ENCODE measurements around the gene FARS2.

Gene FARS2

GRCh38 chr6:5726976-5727718 is 465.8 kb downstream of the FARS2 start:
- in situ Hi-C loops (cut with HindIII; ENCODE audit: low sequenced_read_pairs), result no loop called here
- peak; percentile 55 for DNase-seq (ENCODE audit: low read depth, low spot score)
- TF ChIP-seq CTCF (IDR thresholded peaks at IDR 0.05; ENCODE audit: low read depth, low read length), result no peak
- no peak overlapping the region for H3K4me3 ChIP-seq (ENCODE audit: low read depth, low read length)

- DNase-seq (ENCODE audit: low read depth, low spot score), result no peak
- in situ Hi-C loops (cut with HindIII; ENCODE audit: low sequenced_read_pairs), result no loop called here
- H3K4me3 ChIP-seq (ENCODE audit: low read depth, low read length), result no peak overlapping the region
- no peak for TF ChIP-seq CTCF (IDR thresholded peaks at IDR 0.05; ENCODE audit: low read depth, low read length)
These were observed 467.2 kb downstream of the FARS2 start for GRCh38 chr6:5728351-5729079.

DNA sequence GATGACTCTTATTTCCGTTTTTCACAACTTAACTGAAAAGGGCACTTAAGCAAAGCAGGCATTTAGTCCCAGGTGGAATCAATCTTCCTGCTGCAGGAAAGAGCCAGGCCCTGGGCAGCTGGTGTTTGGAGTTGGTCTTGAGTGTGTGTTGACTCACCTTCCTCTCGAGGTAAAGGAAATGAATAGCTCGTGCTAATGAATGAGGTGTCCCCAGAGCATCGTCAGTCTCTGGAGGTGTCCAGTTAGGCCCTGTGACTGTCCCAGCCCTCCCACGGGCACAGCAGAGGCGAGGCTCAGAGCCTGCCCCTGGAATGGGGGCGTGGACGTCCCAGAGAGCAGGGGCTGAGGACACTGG is 467.7 kb downstream of the FARS2 start:
- in situ Hi-C loops (cut with HindIII; ENCODE audit: low sequenced_read_pairs), result no loop called here
- TF ChIP-seq CTCF (IDR thresholded peaks at IDR 0.05; ENCODE audit: low read depth, low read length), result no peak
- no peak overlapping the region for H3K4me3 ChIP-seq (ENCODE audit: low read depth, low read length)
- DNase-seq (ENCODE audit: low read depth, low spot score), result peak; percentile 48

DNA sequence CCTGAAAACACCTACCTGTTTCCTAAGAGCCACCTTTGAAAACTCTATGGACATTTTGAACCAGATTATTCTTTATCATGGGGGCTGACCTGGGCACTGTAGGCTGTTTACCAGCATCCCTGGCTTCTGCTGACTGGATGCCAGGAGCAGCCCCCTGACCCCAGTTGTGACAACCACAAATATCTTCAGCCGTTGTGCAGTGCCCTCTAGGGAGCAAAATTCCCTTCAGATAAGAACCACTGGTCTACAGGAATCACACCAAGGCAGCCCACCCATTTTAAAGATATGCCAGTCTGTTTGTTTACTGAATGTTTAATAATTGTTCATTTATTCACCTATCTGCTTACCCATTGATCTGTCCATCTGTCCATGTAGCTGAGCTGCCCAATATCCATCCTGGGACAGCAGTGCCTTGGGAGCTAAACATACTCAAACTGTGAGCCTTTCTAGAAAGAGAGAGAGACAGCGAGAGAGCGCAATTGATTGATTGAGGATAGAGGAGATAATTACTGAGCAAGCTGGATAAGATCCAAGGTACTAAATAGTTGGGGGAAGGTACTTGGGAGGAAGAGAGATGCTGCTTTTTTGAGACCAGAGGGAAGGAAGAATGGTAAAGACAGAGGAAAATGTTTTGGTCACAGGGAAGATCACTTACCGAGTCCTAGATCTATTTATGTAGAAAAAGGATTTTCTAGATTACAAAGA is 468.7 kb downstream of the FARS2 start:
- no peak for DNase-seq (ENCODE audit: low read depth, low spot score)
- peak; percentile 7 for TF ChIP-seq CTCF (IDR thresholded peaks at IDR 0.05; ENCODE audit: low read depth, low read length)
- H3K4me3 ChIP-seq (ENCODE audit: low read depth, low read length), result no peak overlapping the region
- in situ Hi-C loops (cut with HindIII; ENCODE audit: low sequenced_read_pairs), result no loop called here

DNA sequence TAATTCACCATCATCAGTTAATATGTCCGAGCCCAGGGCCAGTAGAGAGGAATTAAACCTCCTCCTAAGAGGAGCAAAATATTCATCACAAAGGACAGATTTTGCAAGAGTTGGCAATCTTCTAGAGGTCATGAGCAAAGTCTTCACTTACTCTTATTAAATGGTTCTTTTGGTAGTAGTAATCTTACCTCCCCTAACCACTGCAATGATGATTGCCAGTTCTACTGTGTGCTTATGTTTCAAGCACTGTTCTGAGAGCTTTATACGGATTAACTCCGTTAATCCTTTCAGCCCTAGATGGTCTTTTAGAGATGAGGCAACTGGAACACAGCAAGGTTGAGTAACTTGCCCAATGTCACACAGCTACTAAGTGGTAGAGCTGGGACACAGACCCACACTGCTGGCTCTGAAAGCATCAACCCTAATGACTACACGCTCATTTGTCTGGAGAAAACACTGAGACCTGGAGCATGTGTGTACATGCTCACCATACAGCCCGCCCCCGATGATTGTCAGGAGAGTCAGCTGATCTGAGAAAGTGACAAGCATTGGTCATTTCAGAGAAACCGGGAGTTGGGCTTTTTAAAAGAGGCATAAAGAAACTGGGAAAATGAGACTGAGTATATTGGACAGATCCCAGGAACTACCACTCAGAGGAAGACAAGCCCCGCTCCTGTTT is 469.4 kb downstream of the FARS2 start:
- DNase-seq (ENCODE audit: low read depth, low spot score), result no peak
- in situ Hi-C loops (cut with HindIII; ENCODE audit: low sequenced_read_pairs), result no loop called here
- no peak for TF ChIP-seq CTCF (IDR thresholded peaks at IDR 0.05; ENCODE audit: low read depth, low read length)
- no peak overlapping the region for H3K4me3 ChIP-seq (ENCODE audit: low read depth, low read length)

DNA sequence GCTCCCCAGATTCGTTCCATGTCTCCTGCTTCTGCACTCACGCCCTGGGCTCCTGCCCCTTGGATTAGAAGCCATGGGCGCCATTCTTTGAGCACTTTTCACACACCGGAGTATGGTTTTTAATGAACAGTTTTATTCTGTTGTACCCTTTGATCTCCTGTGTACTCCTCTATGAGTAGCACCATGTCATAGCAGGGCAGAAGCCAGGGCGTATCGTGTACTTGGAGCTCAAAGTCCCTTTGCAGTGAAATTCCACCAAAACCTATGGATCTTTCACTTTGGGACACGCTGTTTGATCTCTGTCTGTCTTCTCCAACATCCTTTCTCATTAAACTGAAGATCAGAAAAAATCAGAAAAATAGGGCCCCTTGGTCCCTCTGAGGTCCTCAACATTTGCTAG is 470.1 kb downstream of the FARS2 start:
- TF ChIP-seq CTCF (IDR thresholded peaks at IDR 0.05; ENCODE audit: low read depth, low read length), result no peak
- no peak for DNase-seq (ENCODE audit: low read depth, low spot score)
- H3K4me3 ChIP-seq (ENCODE audit: low read depth, low read length), result no peak overlapping the region
- in situ Hi-C loops (cut with HindIII; ENCODE audit: low sequenced_read_pairs), result no loop called here

Measured in astrocyte of the spinal cord (primary cell).